Uterus (tissue), 4 donors: ENCODE measurements around the gene RAB29. TPM values are rescaled to one million over a fixed set of nuclear protein-coding genes. Genes with fewer than 3 reads are reported as not detected.

Experiments
- DNase-seq, 2 donors: peaks; one replicate each; pipeline ENCODE4 v3.0.0-alpha.2; 2019 to 2020
- H3K27ac ChIP-seq, 2 donors: fragments of 200-600 bp; sonication (generic); 1 replicate in 1 of 2; 2 replicates in 1 of 2; pipeline ENCODE4 v1.5.1; 2016 to 2018
- H3K27me3 ChIP-seq, 2 donors: fragments of 200-600 bp; sonication (generic); one replicate each; pipeline ENCODE4 v1.5.1; 2018 to 2019; ENCODE audit warnings: control low read depth in 1 of 2
- H3K36me3 ChIP-seq, 2 donors: fragments of 200-600 bp; sonication (generic); one replicate each; pipeline ENCODE4 v1.5.1; 2019; ENCODE audit warnings: control low read depth in 1 of 2
- H3K4me1 ChIP-seq, 2 donors: fragments of 200-600 bp; sonication (generic); one replicate each; pipeline ENCODE4 v1.5.1; 2018 to 2019; ENCODE audit warnings: control low read depth in 1 of 2
- H3K4me3 ChIP-seq, 2 donors: fragments of 200-600 bp; sonication (generic); 1 replicate in 1 of 2; 2 replicates in 1 of 2; pipeline ENCODE4 v1.5.1; 2018 to 2019; ENCODE audit warnings: mild to moderate bottlenecking in 1 of 2
- H3K9me3 ChIP-seq, 2 donors: fragments of 200-600 bp; sonication (generic); one replicate each; pipeline ENCODE4 v1.5.1; 2019; ENCODE audit warnings: control low read depth in 1 of 2
- POLR2A ChIP-seq, 2 donors: fragments of 450-650 bp; IDR thresholded peaks; one replicate each; pipeline ENCODE4 v1.6.1; 2016; ENCODE audit warnings: antibody characterized with exemption in 2 of 2, mild to moderate bottlenecking in 1 of 2, moderate library complexity in 1 of 2
- intact Hi-C: fragments of 100-400 bp; cut with DNase I; formaldehyde crosslinking; loops from one replicate; pipeline ENCODE4 v1.15.1; 2023; ENCODE audit warnings: low total_unique reads
- total RNA-seq, 4 donors: library from RNA; depleted of rRNA in 3 of 4; stranded (reverse); fragments of >200 nt in 3 of 4; gene quantifications; one replicate each; pipeline versions ENCODE4 v1.1.0 to v1.2.4, GENCODE V29; 2014 to 2023
- TF ChIP-seq, protein P1 (sequence below), 4 experiments: fragments of 200-600 bp in 2 of 4; fragments of 450-650 bp in 2 of 4; sonication (generic) in 2 of 4; IDR thresholded peaks; one replicate each; pipeline ENCODE4 v1.5.1; 2016 to 2019; ENCODE audit warnings: antibody characterized with exemption in 4 of 4, mild to moderate bottlenecking in 2 of 4, moderate library complexity in 1 of 4
- donor health status: DM: yes; HTN: yes; CAD: no.

The RAB29 gene
- total RNA-seq, 4 donors from 2014 or later: 6.8 to 27.9 (median 12.1) TPM

DNA sequence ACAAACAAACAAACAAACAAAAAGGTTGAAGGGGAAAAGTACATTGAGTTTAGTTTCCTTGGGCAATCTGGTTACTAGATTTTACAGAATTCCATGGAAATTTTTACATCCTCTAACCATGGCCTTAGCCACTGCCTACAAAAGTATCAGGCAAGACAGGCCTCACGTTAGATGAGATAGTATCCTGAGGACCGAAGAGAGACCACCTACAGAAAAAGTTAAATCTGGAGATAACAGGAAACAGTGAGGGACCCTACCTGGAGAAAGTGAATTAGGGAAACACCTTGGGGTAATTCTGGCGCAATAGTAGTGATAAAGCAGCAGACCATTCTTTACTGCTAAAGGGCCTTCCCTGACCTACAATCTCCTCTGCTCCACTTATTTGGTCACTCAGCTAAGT is 8.7 kb downstream of the RAB29 start:
- no peak for DNase-seq
- no peaks in the 10 kb centered on the region for H3K27me3 ChIP-seq
- intact Hi-C loops: no loop called here
- no peaks in the 10 kb centered on the region for H3K9me3 ChIP-seq
- no peak overlapping the region for H3K27ac ChIP-seq
- no peaks in the 10 kb centered on the region for H3K36me3 ChIP-seq
- no peaks in the 10 kb centered on the region for H3K4me1 ChIP-seq
- no peak overlapping the region for H3K4me3 ChIP-seq
- TF ChIP-seq, protein P1, sequence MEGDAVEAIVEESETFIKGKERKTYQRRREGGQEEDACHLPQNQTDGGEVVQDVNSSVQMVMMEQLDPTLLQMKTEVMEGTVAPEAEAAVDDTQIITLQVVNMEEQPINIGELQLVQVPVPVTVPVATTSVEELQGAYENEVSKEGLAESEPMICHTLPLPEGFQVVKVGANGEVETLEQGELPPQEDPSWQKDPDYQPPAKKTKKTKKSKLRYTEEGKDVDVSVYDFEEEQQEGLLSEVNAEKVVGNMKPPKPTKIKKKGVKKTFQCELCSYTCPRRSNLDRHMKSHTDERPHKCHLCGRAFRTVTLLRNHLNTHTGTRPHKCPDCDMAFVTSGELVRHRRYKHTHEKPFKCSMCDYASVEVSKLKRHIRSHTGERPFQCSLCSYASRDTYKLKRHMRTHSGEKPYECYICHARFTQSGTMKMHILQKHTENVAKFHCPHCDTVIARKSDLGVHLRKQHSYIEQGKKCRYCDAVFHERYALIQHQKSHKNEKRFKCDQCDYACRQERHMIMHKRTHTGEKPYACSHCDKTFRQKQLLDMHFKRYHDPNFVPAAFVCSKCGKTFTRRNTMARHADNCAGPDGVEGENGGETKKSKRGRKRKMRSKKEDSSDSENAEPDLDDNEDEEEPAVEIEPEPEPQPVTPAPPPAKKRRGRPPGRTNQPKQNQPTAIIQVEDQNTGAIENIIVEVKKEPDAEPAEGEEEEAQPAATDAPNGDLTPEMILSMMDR (IDR thresholded peaks at IDR 0.05): no peak
- no peak for TF ChIP-seq POLR2A (IDR thresholded peaks at IDR 0.05)

DNA sequence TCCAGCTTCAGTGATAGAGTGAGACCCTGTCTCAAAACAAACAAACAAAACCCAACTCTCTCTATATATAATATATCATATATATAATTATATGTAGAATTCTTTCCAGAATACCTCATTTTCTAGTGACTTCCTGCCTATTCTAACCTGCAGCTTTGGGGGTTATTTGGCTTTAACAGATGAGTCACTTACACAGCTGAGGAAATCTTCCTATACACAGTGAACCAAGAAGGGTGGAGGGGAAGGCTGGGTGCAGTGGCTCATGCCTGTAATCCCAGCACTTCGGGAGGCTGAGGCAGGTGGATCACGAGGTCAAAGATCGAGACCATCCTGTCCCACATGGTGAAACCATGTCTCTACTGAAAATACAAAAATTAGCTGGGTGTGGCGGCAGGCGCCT is 9.2 kb downstream of the RAB29 start:
- intact Hi-C loops: no loop called here
- Histone ChIP-seq H3K36me3 (no peaks in the 10 kb centered on the region), H3K9me3 (no peaks in the 10 kb centered on the region), H3K27ac (no peak overlapping the region), H3K4me3 (no peak overlapping the region), H3K4me1 (no peaks in the 10 kb centered on the region), H3K27me3 (no peaks in the 10 kb centered on the region)
- TF ChIP-seq, protein P1 (IDR thresholded peaks at IDR 0.05): no peak
- TF ChIP-seq POLR2A (IDR thresholded peaks at IDR 0.05): no peak
- no peak for DNase-seq

DNA sequence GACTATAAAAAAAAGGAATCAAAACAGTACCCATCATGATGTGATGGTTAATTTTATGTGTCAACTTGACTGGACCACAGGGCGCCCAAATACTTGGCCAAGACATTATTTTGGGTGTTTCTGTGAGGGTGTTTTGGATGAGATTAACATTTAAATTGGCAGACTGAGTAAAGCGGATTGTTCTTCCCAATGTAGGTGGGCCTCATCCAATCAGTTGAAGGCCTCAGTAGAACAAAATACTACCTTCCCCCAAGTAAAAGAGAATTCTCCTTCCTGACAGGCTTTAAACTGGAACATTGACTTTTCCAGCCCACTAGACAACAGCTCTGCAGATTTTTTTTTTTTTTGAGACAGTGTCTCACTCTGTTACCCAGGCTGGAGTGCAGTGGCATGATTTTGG is 10.7 kb downstream of the RAB29 start:
- intact Hi-C loops: no loop called here
- no peaks in the 10 kb centered on the region for H3K4me1 ChIP-seq
- H3K36me3 ChIP-seq: no peaks in the 10 kb centered on the region
- DNase-seq: no peak
- TF ChIP-seq, protein P1 (IDR thresholded peaks at IDR 0.05): no peak
- no peak for TF ChIP-seq POLR2A (IDR thresholded peaks at IDR 0.05)
- H3K4me3 ChIP-seq: no peak overlapping the region
- no peaks in the 10 kb centered on the region for H3K27me3 ChIP-seq
- H3K27ac ChIP-seq: no peak overlapping the region
- no peaks in the 10 kb centered on the region for H3K9me3 ChIP-seq

DNA sequence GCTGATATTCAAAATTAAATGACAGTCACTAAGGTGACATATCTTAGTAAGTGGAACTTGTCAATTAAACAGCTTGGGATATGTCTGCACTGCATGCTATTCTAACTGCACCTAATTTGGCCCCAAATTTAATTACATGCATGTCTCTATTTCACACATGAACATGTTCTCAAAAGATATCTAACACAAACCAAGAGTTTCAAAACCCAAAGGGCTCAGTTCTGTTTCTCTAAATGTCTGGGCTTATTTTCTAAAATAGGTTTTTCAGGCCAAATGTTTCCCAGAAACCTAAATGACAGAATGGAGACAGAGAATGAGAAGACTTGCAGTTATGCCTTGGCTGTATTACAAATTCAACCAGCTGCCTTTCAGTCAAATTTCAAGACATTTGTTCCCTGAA is 11.3 kb downstream of the RAB29 start:
- no peak for DNase-seq

DNA sequence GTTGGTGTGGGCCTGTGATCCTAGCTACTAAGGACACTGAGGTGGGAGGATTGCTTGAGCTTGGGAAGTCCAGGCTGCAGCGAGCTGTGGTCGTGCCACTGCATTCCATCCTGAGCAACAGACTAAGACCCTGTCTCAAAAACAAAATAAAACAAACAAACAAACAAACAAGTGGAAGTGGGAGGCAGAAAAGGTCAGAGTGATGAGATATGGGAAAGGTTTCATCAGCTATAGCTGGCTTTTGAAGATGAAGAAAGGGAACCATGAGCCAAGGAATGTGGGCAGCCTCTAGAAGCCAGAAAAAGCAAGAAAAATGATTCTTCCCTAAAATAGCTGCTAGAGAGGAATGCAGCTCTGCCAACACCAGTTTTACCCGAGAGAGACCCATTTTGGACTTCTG is 14.7 kb downstream of the RAB29 start:
- no peaks in the 10 kb centered on the region for H3K4me1 ChIP-seq
- DNase-seq: no peak
- no peak overlapping the region for H3K27ac ChIP-seq
- H3K9me3 ChIP-seq: no peaks in the 10 kb centered on the region
- no peaks in the 10 kb centered on the region for H3K27me3 ChIP-seq
- TF ChIP-seq, protein P1 (IDR thresholded peaks at IDR 0.05): no peak
- no peak for TF ChIP-seq POLR2A (IDR thresholded peaks at IDR 0.05)
- intact Hi-C loops: no loop called here
- H3K36me3 ChIP-seq: no peaks in the 10 kb centered on the region
- H3K4me3 ChIP-seq: no peak overlapping the region

More for the DNA sequence above, 11.3 kb downstream of the RAB29 start:
- no peak for TF ChIP-seq POLR2A (IDR thresholded peaks at IDR 0.05)
- TF ChIP-seq, protein P1 (IDR thresholded peaks at IDR 0.05): no peak
- no peaks in the 10 kb centered on the region for H3K27me3 ChIP-seq
- H3K27ac ChIP-seq: no peak overlapping the region
- H3K36me3 ChIP-seq: no peaks in the 10 kb centered on the region
- H3K4me3 ChIP-seq: no peak overlapping the region
- intact Hi-C loops: no loop called here
- H3K9me3 ChIP-seq: no peaks in the 10 kb centered on the region
- H3K4me1 ChIP-seq: no peaks in the 10 kb centered on the region
